ENCODE data around the gene CDC14B. TPM values are rescaled to one million over a fixed set of nuclear protein-coding genes. Genes with fewer than 3 reads are reported as not detected.
A peak's percentile ranks its signal among the peaks of the same experiment; 100 is the strongest.

CDC14B gene
- total and polyA plus RNA-seq, 2 donors (not counting 1 experiment from before 2014, with no cell fraction given), result 2.8 to 8.5 TPM

- no peak overlapping the region for H3K27ac ChIP-seq (ENCODE audit: low read length in 2 of 2)
- H3K4me3 Mint-ChIP-seq, result no peak overlapping the region
- H3K9me3 ChIP-seq (ENCODE audit: control extremely low read depth in 1 of 3, control insufficient read depth in 2 of 3, insufficient read depth in 1 of 3, low read length in 2 of 3), result peaks cover 0 to 11% (median 0%) of the 10 kb centered on the region in 3 donors
- H3K4me2 ChIP-seq (replicated peaks; ENCODE audit: low read depth, low read length, poor library complexity, severe bottlenecking), result peak overlapping the region; percentile 86
- H3K9me3 Mint-ChIP-seq (ENCODE audit: insufficient read depth), result no peaks in the 10 kb centered on the region
- H3K27me3 ChIP-seq (replicated peaks in 1 of 4; ENCODE audit: control extremely low read depth in 1 of 4, control insufficient read depth in 3 of 4, insufficient read depth in 4 of 4, low read length in 3 of 4), result peaks cover 0 to 41% (median 25%) of the 10 kb centered on the region in 4 experiments
- H3K36me3 ChIP-seq (replicated peaks in 1 of 2; ENCODE audit: control extremely low read depth in 1 of 2, control insufficient read depth in 1 of 2, extremely low read depth in 1 of 2, insufficient read depth in 2 of 2, low read length in 1 of 2), result no peaks in the 10 kb centered on the region
- ATAC-seq (ENCODE audit: low read depth) (no peak), DNase-seq (peak; percentile 33)
- peak overlapping the region; percentile 53 for H3K9ac ChIP-seq (ENCODE audit: low read length)
- no peaks in the 10 kb centered on the region for H4K20me1 ChIP-seq (ENCODE audit: control insufficient read depth, insufficient read depth, low read length, poor library complexity, severe bottlenecking)
- H2AFZ ChIP-seq (ENCODE audit: insufficient read depth, low read depth, low read length, poor library complexity, severe bottlenecking), result peak overlapping the region; percentile 74
- no peak for TF ChIP-seq EZH2 (IDR thresholded peaks at IDR 0.05; ENCODE audit: borderline replicate concordance, insufficient read depth, low read depth, low read length, poor library complexity, severe bottlenecking)
- peaks cover 53% of the 10 kb centered on the region for H3K27me3 Mint-ChIP-seq
- peaks cover 11 to 14% of the 10 kb centered on the region in 2 donors for H3K4me1 ChIP-seq (ENCODE audit: control insufficient read depth in 2 of 2, insufficient read depth in 2 of 2, low read length in 2 of 2)
- CTCF ChIA-PET, result no interaction called here
- peak overlapping the region in 3 of 5 experiments; percentile 38 to 58 (median 51) for H3K4me3 ChIP-seq (ENCODE audit: control extremely low read depth in 1 of 5, extremely low read depth in 1 of 5, insufficient read depth in 1 of 5, low read depth in 2 of 5, low read length in 4 of 5)
- no peaks in the 10 kb centered on the region for H3K79me2 ChIP-seq (ENCODE audit: control insufficient read depth, insufficient read depth, low read length)
- 1% methylated on average over 54 of the region's 54 CpGs for WGBS (ENCODE audit: insufficient coverage)
- POLR2A ChIA-PET, result no interaction called here
- peaks cover 7% of the 10 kb centered on the region for H3K4me1 Mint-ChIP-seq
- intact Hi-C loops (cut with micrococcal nuclease), result no loop called here
- H3K27ac Mint-ChIP-seq, result no peak overlapping the region
Measured at GRCh38 chr9:96619124-96619465, 548 bp downstream of the CDC14B start.

GRCh38 chr9:96618209-96619123 is 1.2 kb downstream of the CDC14B start:
- intact Hi-C loops (cut with micrococcal nuclease), result no loop called here

More at GRCh38 chr9:96618209-96619123, 1.2 kb downstream of the CDC14B start:
- Histone ChIP-seq H3K27me3 (replicated peaks in 1 of 4; ENCODE audit: control extremely low read depth in 1 of 4, control insufficient read depth in 3 of 4, insufficient read depth in 4 of 4, low read length in 3 of 4) (peaks cover 0 to 41% (median 25%) of the 10 kb centered on the region in 4 experiments), H3K27ac (ENCODE audit: low read length in 2 of 2) (no peak overlapping the region), H3K9me3 (ENCODE audit: control extremely low read depth in 1 of 3, control insufficient read depth in 2 of 3, insufficient read depth in 1 of 3, low read length in 2 of 3) (peaks cover 0 to 11% (median 0%) of the 10 kb centered on the region in 3 donors), H3K79me2 (ENCODE audit: control insufficient read depth, insufficient read depth, low read length) (no peaks in the 10 kb centered on the region), H4K20me1 (ENCODE audit: control insufficient read depth, insufficient read depth, low read length, poor library complexity, severe bottlenecking) (no peaks in the 10 kb centered on the region), H3K4me2 (replicated peaks; ENCODE audit: low read depth, low read length, poor library complexity, severe bottlenecking) (peak overlapping the region; percentile 86), H3K4me1 (ENCODE audit: control insufficient read depth in 2 of 2, insufficient read depth in 2 of 2, low read length in 2 of 2) (peaks cover 11 to 14% of the 10 kb centered on the region in 2 donors), H2AFZ (ENCODE audit: insufficient read depth, low read depth, low read length, poor library complexity, severe bottlenecking) (peak overlapping the region; percentile 74), H3K9ac (ENCODE audit: low read length) (peak overlapping the region; percentile 53), H3K4me3 (ENCODE audit: control extremely low read depth in 1 of 5, extremely low read depth in 1 of 5, insufficient read depth in 1 of 5, low read depth in 2 of 5, low read length in 4 of 5) (peak overlapping the region in 3 of 5 experiments; percentile 38 to 58 (median 51)), H3K36me3 (replicated peaks in 1 of 2; ENCODE audit: control extremely low read depth in 1 of 2, control insufficient read depth in 1 of 2, extremely low read depth in 1 of 2, insufficient read depth in 2 of 2, low read length in 1 of 2) (no peaks in the 10 kb centered on the region)
- ChIA-PET CTCF (no interaction called here), POLR2A (no interaction called here)
- Mint-ChIP-seq H3K27me3 (peaks cover 51% of the 10 kb centered on the region), H3K9me3 (ENCODE audit: insufficient read depth) (no peaks in the 10 kb centered on the region), H3K4me3 (peak overlapping the region; percentile 57), H3K4me1 (peaks cover 7% of the 10 kb centered on the region), H3K27ac (no peak overlapping the region)
- DNase-seq (peak; percentile 35), ATAC-seq (ENCODE audit: low read depth) (no peak)
- WGBS (ENCODE audit: insufficient coverage), result 12% methylated on average over 69 of the region's 69 CpGs
- TF ChIP-seq, protein P1, sequence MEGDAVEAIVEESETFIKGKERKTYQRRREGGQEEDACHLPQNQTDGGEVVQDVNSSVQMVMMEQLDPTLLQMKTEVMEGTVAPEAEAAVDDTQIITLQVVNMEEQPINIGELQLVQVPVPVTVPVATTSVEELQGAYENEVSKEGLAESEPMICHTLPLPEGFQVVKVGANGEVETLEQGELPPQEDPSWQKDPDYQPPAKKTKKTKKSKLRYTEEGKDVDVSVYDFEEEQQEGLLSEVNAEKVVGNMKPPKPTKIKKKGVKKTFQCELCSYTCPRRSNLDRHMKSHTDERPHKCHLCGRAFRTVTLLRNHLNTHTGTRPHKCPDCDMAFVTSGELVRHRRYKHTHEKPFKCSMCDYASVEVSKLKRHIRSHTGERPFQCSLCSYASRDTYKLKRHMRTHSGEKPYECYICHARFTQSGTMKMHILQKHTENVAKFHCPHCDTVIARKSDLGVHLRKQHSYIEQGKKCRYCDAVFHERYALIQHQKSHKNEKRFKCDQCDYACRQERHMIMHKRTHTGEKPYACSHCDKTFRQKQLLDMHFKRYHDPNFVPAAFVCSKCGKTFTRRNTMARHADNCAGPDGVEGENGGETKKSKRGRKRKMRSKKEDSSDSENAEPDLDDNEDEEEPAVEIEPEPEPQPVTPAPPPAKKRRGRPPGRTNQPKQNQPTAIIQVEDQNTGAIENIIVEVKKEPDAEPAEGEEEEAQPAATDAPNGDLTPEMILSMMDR (IDR thresholded peaks at IDR 0.05), result no peak
- peak; percentile 67 for TF ChIP-seq EZH2 (IDR thresholded peaks at IDR 0.05; ENCODE audit: borderline replicate concordance, insufficient read depth, low read depth, low read length, poor library complexity, severe bottlenecking)

Measured in B cell (primary cell).